NCI-H446 (cell line): ENCODE measurements around the gene RBX1.
"Not testable (repeated sequence)": the region's sequence is repeated elsewhere in the genome, so short reads cannot be mapped to it uniquely, and the experiment has no call there.

Experiments
- DNase-seq, 2 experiments: peaks; one replicate each; lab custom pipeline; 2025; lab: John Stamatoyannopoulos, UW

Gene RBX1

GRCh38 chr22:40972587-40972986 lies 21.4 kb downstream of the RBX1 start:
- no peak for DNase-seq

GRCh38 chr22:40973144-40973543 lies 22.0 kb downstream of the RBX1 start:
- DNase-seq, result no peak

- no peak for DNase-seq
Observed at GRCh38 chr22:40975366-40975765, 24.2 kb downstream of the RBX1 start.

GRCh38 chr22:40976866-40977700 lies 25.9 kb downstream of the RBX1 start:
- DNase-seq, result no peak

- no peak for DNase-seq
Observed at GRCh38 chr22:40979198-40979597, 28.0 kb downstream of the RBX1 start.

GRCh38 chr22:40979871-40980270 lies 28.7 kb downstream of the RBX1 start:
- DNase-seq, result no peak

- no peak for DNase-seq
Observed at GRCh38 chr22:40982482-40983385, 31.6 kb downstream of the RBX1 start.

GRCh38 chr22:40991298-40991697 lies 40.1 kb downstream of the RBX1 start:
- no peak for DNase-seq

GRCh38 chr22:40995821-40996220 lies 44.6 kb downstream of the RBX1 start:
- DNase-seq, result no peak

- no peak for DNase-seq
Observed at GRCh38 chr22:40997520-40997919, 46.3 kb downstream of the RBX1 start.

- no peak for DNase-seq
Observed at GRCh38 chr22:41000040-41000565, 48.9 kb downstream of the RBX1 start.

- no peak for DNase-seq
Observed at GRCh38 chr22:41000941-41001721, 50.0 kb downstream of the RBX1 start.

GRCh38 chr22:41001722-41002122 lies 50.5 kb downstream of the RBX1 start:
- no peak for DNase-seq

- not testable (repeated sequence) for DNase-seq
Observed at GRCh38 chr22:41002386-41002785, 51.2 kb downstream of the RBX1 start.

- DNase-seq, result no peak
Observed at GRCh38 chr22:41003066-41003465, 51.9 kb downstream of the RBX1 start.

GRCh38 chr22:41003976-41004375 lies 52.8 kb downstream of the RBX1 start:
- DNase-seq, result no peak

GRCh38 chr22:41009222-41009948 lies 58.2 kb downstream of the RBX1 start:
- DNase-seq, result no peak

- no peak for DNase-seq
Observed at GRCh38 chr22:41015003-41015402, 63.8 kb downstream of the RBX1 start.

- no peak for DNase-seq
Observed at GRCh38 chr22:41021061-41021612, 70.0 kb downstream of the RBX1 start.

GRCh38 chr22:41021613-41022454 lies 70.7 kb downstream of the RBX1 start:
- DNase-seq, result peak in 1 of 2 experiments; percentile 41
